CD4-positive, alpha-beta T cell treated with Interleukin-4 for 1 hour (primary cell): Measurements from ENCODE around the gene USP22.
"Not testable (repeated sequence)": the region's sequence is repeated elsewhere in the genome, so short reads cannot be mapped to it uniquely, and the experiment has no call there.

Experiments used
- DNase-seq, 2 donors: peaks; one replicate each; pipeline ENCODE4 v3.0.0-alpha.2; 2020 to 2022

USP22 gene

GRCh38 chr17:21042458-21043295 lies at the start of gene USP22:
TSS of gene USP22 (minus strand) at chr17:21043011. CDS start at chr17:21042835, 176 bp downstream.
- no peak for DNase-seq

GRCh38 chr17:21090902-21091618 lies 48.2 kb upstream of the USP22 start:
- no peak for DNase-seq

DNA sequence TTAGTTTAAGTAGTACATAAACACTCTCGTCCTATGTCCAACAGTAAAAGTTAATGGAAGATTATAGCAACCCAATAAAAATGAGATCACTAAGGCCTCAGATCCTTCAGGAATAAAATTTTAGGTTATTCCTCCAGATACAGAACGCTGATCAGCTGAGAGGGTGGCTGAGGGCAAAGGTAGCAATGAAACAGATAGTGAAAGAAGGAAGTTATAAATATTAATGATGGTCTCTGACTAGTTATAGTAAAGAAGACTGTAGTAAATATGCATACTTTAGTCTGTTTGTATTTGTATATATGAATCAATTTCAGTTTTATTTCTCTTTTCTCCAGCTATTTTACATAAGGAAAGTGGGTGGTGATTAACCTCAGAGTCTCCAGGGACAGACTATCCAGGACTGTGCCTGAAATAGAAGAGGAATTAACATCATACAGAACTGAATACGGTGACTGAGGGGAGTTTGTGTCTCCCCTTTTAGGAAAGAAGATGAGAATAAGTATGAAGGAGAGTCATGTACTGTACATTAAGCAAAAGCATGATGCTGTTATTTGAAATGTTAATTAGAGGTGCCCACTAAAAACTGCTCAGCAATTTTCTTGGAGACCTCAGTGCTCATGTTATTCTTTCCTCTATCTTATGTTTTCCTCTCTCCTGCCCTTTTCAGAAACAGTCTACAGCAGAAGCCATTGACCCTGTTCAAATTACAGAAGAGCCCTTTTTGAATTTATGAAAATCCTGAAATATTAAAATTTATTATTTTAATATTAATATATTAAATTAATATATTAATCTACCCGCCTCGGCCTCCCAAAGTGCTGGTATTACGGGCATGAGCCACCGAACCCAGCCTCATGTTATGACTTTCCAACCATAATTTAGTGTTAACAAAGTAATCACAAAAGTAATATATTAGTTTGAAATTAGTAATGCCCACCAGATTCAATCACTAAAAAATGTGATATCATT lies 47.4 kb upstream of the USP22 start:
- DNase-seq = no peak

DNA sequence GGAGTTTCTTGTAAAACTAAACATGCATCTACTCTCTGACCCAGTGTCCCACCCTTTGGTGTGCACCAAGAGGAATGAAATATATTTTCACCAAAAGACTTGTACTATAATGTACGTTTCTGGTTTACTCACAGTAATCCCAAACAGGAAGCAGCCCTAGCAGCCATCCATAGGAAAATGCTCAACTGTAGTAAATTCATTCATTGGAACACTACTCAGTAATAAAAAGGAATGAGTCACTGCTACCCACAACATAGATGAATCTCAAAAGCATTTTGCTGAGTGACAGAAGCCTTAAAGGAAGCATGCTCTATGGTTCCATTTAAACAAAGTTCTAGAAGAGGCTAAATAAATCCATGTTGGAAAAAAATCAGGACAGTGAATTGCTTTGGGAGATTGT lies 46.3 kb upstream of the USP22 start:
- no peak for DNase-seq

DNA sequence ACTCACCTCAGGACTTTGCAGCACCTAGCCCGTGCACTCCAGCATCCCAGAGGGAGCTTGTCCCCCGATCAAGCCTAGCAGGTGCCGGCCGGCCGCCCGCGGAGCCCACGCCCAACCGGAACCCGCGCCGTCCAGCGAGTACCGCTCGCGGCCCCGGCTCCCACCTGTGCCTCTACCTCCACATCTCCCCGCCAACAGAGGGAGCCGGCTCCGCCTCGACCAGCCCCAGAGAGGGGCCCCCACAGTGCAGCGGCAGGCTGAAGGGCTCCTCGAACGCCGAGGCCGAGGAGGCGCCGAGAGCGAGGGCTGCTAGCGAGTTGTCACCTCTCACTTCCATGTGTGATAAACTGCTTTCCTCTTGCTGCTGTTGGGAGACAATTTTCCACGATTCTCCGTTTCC lies 42.9 kb upstream of the USP22 start:
- no peak for DNase-seq

GRCh38 chr17:21085280-21085679 lies 42.5 kb upstream of the USP22 start:
- DNase-seq = not testable (repeated sequence)

DNA sequence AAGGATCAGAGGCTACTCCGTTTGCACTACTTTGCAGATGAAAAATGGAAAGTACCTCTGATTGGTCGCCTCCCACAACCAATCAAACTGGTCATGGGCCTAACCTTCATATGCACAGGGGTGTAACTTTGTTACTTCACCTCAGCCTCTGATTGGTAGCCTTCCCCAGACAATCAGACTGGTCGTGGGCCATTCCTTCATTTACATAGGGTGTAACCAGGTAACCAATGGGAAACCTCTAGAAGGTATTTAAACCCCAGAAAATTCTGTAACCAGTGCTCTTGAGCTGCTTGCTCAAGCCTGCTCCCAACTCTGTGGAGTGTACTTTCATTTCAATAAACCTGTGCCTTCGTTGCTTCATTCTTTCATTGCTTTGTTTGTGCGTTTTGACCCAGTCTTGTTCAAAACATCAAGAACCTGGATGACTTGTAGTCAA lies 39.2 kb upstream of the USP22 start:
- DNase-seq = no peak

DNA sequence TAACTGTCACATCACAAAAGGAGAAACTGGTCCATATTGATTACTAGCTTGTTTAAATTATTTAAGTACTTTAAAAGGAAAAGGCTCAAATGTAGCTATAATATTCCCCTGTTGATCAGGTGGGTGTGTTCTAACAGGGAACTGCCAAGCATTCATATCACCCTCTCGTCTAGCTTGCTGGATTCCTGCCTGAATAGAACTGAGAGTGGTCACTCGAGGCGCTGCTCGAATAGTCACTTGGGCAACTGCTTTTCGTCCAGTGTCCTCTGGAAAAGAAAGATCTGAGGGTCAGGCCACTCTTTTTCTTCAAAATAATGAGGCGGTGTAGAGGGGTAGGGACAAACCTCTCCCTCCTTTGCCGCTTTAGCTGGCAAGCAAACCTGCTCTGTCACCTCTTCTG lies 36.4 kb upstream of the USP22 start:
- no peak for DNase-seq

- no peak for DNase-seq
Measured at GRCh38 chr17:21078016-21078780, 35.4 kb upstream of the USP22 start.

GRCh38 chr17:21077281-21077680 lies 34.5 kb upstream of the USP22 start:
- no peak for DNase-seq

- no peak for DNase-seq
Measured at GRCh38 chr17:21076242-21076641, 33.4 kb upstream of the USP22 start.

DNA sequence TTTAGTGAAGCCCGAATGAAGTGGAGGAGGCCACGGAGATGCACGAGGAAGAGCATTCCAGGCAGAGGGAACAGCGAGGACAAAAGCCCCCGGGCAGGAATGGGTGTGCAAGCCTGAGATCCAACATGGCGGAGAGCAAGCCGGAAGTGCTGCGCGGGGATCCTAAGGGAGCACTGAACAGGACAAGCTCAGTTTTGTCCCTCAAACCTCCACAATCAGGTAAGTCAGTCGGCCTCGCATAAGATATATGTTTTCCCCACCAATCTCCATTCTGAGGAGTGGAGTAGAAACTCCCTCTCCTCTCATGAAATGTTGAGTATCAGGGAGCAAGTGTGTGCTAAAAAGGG lies 32.9 kb upstream of the USP22 start:
- no peak for DNase-seq

DNA sequence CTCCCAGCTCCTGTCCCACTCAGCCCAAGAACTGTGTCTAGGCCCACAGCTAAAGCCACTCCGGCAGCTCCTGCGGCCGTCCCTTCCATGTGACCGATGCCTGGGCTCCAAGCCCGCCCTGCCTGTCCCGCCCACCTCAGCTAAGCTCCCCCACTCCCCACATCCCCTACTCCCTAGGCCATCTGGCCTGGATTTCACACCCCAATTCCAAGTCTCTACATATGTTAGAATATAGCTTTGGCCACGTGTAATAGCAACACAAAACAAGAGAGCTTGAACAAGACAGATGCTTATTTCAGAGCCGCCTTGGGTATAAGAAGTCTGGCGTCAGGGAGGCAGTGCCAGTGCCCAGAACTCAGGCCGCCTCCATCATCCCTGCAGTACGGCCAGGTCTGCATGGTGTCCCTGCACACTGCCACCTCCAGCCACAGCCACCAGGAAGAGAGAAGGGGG lies 30.0 kb upstream of the USP22 start:
- no peak for DNase-seq

- DNase-seq = no peak
Measured at GRCh38 chr17:21066394-21066793, 23.6 kb upstream of the USP22 start.

DNA sequence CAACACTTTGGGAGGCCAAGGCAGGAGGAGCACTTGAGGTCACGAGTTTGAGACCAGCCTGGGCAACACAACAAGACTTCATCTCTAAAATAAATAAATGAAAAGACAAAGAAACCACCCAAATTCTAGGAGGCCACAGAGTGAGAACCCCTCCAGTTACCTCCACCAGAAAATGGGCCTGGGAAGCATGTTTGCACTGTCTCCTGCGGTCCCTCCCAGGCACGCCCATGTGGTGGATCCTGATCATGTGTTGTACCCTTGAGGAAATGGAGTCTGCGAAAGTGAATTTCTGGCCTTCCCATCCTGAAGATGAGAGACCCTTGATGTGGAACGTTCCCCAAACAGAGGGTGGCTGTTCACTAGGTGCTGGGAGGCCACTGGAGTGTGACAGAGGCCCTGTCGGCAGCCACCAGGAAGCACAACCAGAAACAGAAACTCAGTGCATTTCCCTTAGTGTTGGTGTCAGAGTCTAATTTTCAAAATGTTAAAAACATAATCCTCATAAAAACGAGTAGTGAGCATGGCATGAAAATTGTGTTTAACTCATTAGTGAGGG lies 19.2 kb upstream of the USP22 start:
- no peak for DNase-seq

- no peak for DNase-seq
Measured at GRCh38 chr17:21061158-21061835, 18.5 kb upstream of the USP22 start.

GRCh38 chr17:21059761-21060160 lies 16.9 kb upstream of the USP22 start:
- no peak for DNase-seq

- no peak for DNase-seq
Measured at GRCh38 chr17:21058098-21058893, 15.5 kb upstream of the USP22 start.

DNA sequence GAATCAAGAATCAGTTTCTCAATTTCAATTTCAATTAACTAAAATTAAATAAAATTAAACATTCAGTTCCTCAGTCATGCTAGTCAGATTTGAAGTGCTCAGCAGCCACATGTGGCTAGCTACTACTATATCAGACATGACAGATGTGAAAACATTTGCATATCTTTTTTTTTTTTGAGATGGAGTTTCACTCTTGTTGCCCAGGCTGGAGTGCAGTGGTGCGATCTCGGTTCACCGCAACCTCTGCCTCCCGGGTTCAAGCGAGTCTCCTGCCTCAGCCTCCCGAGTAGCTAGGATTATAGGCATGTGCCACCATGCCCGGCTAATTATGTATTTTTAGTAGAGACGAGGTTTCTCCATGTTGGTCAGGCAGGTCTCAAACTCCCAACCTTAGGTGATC lies 10.2 kb upstream of the USP22 start:
- not testable (repeated sequence) for DNase-seq

DNA sequence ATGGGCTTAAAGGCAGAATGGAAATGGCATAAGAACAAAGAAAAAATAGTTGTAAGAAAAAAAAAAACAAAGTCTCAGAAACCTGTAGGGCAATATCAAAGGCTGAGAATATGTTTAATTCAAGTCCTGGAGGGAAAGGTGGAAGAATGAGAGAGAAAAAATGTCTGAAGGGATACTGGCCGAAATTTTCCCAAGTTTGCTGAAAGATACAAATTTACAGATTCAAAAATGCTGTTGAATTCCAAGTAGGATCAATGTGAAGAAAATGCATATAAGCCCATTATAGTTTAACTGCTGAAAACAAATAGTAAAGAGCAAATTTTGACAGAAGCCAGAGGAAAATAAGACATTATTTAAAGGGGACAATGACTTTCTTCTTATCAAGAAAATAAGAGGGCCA lies 6.6 kb upstream of the USP22 start:
- DNase-seq = no peak
